GM19438 (cell line): ENCODE results near the gene ZNF195.
"Not testable (repeated sequence)": the region's sequence is repeated elsewhere in the genome, so short reads cannot be mapped to it uniquely, and the experiment has no call there.

Experiments used
- ATAC-seq: cut with Tn5 transposase; IDR thresholded peaks from one replicate; pipeline ENCODE4 v1.9.1; 2021; ENCODE audit warnings: low read depth; ENCODE audit not compliant: unreplicated experiment

Gene ZNF195

DNA sequence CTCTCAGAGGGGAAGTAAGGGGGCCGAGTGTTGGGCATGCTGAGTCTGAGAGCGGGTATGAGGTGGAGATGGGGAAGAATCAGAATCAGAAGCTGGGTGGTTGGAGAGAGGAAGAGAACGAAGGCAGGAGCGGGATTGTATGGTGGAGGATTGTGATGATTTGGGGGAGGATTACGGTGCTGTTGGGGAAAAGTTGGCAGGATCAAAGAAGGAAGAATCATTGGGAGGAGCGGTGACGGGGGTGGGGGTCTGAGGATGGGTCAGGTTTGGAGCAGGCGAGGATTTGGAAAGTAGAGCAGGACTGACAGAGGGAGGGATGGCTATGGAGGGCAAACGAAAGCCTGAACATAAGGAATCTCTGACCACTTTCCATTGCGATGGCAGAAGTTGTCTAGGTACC, 22.1 kb downstream of the ZNF195 start:
- ATAC-seq, result no peak

DNA sequence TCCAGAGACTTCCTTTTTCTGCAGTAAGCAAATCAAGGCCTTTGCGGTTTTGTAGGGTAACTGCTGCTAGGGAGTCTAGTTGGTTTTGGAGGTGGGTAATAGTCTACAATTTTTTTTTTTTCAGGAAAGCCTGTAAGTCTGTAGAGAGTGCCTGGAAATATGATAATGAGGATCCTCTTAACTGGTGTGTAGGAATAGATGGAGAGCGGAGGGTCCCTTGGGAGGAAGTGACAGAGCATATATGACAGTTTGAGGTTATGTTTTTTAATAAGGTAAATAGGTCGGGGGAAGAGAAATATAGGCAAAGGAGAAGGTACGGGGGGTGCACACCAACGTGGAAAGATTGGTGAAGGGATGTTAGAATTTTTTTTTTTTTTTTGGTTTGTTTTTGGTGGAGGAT, 25.9 kb downstream of the ZNF195 start:
- ATAC-seq, result no peak

DNA sequence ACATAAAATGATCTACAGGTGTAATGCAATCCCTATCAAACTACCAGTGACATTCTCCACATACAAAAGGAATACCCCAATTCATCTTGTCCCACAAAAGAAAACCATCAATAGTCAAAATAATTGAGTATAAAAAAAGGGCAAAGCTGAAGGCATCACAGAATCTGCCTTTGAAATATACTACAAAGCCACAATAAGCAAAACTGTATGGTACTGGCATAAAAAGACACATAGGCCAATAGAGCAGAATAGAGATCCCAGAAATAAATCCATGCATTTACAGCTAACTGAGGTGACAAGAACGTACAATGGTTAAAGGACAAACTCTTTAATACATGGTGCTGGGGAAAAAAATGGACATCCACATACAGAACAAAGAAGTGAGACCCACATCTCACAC, 31.8 kb downstream of the ZNF195 start:
- no peak for ATAC-seq

DNA sequence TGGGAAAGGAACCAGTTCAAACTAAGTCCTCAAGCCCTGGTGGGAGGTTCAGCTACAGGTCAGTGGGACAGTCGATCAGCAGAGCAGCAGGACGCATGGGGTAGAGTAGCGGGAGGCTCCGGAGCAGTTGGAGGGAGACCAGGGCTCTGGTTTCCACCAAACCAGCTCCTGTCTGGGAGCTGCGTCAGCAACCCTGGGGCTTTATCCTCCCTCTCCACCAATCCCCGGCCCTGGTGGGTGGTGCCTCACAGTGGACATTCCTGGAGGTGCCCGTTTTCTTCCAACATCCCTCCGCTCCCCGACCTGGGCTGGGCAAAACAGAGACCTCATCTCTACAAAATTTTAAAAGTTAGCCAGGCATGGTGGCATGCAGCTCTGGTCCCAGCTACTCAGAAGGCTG, 32.4 kb downstream of the ZNF195 start:
- no peak for ATAC-seq

DNA sequence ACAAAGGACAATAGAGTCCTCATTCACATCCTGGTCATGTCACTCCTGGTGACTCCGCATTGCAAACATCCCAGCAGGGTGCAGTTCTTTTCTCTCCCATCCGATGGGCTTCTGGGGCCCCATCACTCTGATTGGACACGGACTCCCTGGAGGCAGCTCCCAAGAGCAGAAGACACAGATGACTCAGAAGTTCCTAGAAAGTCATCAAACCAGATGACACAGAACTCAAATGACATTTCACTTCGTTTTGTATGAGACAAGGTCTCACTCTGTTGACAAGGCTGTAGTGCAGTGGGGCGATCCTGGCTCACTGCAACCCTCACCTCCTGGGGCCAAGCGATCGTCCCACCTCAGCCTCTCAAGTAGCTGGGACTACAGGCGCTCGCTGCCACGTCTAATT, 33.2 kb downstream of the ZNF195 start:
- no peak for ATAC-seq

DNA sequence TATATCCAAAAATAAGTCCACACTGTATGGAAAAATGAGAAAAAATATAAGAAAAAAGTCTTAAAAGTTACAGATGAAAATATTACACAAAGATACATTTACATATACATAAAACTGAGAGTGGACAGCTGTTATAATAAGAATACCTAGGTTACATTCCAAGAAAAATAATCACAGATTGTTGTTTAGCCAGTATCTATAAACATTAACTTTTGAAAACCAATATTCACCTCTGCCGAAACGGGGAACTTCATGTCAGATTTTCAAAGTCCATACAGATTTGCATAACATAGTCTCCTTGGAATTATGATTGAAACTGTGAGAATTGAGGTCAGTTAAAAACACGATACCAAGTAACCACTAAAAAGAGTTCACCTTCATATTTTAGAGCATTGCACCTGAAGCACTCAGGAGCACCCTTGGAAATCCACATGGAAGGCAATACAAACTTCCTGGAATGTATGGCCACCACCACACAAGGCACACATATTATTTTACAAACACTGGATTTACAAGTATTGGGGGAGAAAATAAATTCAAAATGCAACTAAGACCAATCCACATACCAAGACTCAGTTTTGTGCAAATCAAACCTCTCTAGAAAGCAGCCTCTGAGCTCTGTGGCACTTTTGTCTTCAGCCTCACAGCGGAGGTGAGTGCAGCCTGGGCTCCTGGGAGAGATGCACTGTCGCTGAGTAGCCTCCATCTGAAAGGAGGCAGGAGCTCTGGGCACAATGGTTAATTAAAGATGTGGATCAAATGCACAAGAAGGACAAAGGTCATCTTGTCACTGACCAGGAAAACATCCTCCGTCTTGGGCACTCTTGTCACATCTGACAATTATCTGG, 34.4 kb downstream of the ZNF195 start:
- no peak for ATAC-seq

DNA sequence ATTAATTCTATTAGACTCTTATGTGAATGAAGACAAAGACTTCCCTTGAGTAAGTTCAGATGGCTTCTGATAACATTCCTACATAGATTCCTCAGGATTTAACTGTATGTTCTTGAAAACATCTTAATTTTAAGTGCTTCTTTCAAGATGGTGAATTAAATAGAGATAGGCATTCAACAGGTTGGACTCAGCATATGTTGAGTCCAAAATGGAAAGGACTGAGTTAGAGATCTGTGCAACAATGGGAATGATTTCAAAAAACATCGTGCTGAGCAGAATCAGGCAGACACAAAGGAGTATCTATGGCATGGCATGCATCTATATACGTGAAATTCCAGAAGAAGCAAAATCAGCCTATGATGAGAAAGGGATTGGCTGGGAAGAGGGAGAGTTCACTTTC, 36.2 kb downstream of the ZNF195 start:
- ATAC-seq, result no peak

DNA sequence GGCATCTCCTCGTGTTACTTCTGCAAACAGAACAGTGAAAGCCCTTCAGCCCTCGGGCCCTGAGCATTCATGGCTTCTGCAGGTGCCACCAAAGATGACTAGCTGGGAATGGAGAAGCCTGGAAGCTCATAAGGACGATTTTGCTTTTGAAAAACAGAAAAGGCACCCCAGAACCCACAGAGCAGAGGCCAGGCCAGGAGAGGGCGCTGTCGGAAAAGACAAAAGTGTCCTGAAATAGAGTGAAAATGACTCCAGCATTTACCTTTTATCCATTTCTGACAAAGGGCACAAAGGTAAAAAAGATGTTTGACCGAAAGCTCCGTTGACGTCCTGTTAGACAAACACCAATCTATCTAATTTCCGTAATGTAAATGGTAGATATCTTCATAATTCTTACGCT, 37.6 kb downstream of the ZNF195 start:
- no peak for ATAC-seq

DNA sequence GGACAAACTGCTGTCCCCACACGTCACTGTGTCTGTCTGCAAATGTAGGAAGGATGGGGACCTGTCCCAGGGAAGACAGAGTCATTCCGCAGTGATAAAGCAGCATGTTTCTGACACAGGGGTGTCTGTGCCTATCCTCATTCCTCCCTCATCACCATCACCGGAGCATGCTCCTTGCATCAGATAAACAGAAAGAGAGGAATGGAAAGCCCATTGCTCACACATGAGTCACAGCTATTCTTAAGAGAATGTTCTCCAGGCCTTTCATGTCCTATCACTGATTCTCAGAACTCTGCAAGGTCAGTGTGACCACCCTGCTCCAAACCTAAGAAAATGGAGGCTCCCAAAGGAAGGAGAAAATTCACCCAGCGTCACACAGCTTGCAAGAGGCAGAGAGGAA, 38.9 kb downstream of the ZNF195 start:
- no peak for ATAC-seq

DNA sequence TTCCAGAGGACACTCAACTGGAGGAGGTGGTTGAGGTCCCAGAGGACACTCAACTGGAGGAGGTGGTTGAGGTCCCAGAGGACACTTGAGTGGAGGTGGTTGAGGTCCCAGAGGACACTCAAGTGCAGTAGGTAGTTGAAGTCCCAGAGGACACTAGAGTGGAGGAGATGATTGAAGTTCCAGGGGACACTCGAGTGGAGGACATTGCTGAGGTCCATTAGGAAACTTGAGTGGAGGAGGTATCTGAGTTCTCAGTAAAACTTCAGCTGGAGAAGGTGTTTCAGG, 39.7 kb downstream of the ZNF195 start:
- ATAC-seq, result no peak

DNA sequence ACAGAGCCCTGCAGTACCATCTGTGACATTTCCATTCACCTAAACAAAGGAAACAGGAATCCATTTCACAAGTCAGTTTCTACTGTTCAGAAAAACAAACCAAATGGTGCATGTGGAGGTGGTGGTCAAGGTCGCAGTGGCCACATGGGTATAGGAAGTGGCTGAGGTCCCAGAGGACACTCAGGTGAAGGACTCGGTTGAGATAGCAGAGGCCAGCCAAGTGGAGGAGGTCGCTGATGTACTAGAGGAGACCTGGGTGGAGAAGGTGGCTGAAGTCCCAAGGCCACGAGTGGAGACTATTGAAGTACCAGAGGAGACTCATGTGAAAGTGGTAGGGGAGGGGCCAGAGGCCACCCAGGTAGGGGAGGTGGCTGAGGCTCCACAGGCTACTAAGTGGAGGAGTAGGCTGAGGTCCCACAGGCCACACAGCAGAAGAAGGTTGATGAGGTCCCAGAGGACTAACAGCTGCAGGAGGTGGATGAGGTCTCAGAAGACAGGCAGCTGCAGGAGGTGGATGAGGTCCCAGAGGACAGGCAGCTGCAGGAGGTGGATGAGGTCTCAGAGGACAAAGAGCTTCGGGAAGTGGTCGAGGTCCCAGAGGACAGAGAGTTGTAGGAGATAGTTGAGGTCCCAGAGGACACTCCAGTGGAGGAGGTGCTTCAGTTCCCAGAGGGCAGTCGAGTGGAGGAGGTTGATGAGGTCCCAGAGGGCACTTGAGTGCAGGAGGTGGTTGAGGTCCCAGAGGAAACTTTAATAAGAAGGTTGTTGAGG, 40.2 kb downstream of the ZNF195 start:
- no peak for ATAC-seq

DNA sequence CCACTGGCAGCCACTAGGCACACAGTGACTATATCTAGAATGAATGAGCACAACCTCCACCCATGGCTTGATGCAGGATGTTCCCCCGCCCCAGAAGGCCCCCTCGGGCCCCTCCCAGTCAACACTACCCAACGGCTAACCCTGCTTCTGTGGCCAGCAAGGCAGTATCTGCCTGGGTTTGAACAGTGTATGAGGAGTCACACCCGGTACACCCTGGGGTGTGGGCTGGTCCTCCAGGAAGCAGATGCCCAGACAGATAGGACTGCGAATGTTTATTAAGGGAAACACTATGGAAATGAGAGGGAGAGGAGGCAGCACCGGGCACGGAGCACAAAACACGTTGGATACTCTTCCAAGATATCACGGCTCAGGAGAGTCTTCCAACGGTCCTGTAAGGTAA, 42.5 kb downstream of the ZNF195 start:
- ATAC-seq, result not testable (repeated sequence)

DNA sequence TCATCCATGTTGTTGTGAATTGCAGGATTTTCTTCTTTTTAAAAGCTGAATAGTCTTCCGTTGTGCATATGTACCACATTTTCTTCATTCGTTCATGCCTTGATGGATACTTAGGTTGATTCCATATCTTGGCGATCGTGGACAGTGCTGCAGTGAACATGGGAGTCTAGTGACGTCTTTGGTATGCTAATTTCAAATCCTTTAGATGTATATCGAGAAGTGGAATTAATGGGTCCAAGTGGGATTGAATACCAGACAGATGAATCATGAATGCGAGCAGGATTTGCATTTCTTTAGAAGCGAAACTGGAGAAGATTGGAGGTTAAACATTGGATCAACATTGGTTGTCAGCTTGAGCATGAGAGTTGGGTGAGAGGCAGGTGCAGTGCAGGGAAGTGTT, 45.8 kb downstream of the ZNF195 start:
- ATAC-seq, result not testable (repeated sequence)

DNA sequence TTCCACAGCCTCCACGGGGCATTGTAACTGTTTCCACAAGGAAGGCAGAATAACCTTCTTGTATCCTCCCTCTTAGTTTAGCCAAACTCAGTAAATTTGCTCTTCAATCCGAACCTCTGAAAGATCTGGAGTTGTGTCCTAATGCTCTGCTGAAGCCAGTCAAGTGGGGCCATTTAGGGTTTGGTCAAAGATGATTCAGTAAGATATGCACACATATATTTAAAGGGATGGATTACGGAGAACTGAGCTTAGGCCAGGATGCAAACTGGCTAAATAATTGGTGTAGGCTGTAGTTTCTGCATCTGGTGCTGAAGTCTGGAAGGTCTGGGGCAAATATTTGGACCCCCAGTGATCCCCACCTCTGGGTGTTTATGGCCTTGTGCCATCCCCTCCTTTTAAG, 47.9 kb downstream of the ZNF195 start:
- not testable (repeated sequence) for ATAC-seq

DNA sequence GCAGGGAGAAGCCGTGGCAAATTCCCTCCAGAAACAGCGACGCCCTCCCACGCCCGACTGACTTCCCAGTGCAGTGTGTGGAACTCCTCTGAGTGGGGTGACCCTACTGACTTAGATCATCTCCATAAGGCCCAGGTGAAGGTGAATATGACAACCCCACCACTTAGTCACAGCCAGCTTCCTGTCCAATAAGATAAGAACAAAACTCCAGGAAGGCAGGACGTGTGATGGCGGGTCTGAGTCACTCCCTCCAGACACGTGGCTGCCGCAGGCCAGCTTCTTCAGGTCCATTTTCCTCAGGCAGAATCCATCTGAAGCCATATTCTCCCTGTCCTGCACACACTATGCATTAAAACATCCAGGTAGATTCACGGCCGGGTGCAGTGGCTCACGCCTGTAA, 48.9 kb downstream of the ZNF195 start:
- not testable (repeated sequence) for ATAC-seq

DNA sequence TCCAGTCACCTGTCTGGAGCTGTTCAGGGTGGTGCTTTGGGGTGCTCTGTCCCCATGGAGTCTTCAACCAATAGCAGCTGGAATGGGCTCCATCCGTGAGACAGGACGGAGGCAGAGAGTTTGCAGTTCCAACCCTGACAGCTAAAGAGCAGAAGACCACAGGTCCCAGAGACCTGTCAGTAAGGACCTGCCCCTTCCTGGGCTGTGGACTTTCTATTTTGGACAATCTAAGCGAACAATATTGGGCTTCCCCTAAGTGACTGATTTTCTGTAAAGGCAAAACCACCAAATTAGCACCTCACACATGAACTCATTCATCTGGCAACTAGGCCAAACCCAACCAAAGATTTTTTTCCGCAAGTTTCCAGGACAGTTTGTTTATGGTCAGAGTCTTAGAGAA, 50.4 kb downstream of the ZNF195 start:
- ATAC-seq, result not testable (repeated sequence)

DNA sequence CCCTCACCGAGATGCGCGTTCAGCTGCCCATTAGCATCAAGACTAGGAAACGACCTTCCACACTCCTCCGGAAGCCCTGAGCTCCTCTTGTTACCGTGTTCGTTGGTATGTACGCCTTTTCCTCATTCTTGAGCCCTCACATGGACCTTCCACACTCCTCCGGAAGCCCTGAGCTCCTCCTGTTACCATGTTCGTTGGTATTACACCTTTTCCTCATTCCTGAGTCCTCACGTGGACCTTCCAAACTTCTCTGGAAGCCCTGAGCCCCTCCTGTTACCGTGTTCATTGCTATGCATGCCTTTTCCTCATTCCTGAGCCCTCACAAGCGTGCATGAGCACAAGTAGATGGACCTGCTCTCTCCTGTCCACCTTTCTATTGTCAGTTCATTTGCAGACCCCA, 52.5 kb downstream of the ZNF195 start:
- not testable (repeated sequence) for ATAC-seq

DNA sequence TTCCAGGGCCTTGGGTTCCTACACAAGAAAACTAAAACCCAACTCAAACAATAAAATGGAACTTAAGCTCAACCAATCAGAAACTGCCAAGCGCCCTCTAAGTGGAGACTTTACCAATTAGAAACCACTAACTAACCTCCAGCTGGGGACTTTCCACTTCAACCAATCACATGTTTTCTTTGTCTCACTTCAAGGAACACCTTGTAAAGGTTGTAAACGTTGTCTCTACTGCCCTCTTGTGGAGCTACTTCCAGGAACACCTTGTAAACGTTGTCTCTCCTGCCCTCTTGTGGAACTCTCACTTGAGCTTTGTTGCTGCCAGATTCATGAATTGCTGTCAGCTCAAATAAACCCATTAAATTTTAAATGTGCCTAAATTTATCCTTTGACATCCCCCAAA, 54.2 kb downstream of the ZNF195 start:
- not testable (repeated sequence) for ATAC-seq
